HFF-Myc (cell line): Measurements from ENCODE around the gene MYH7B.

Experiments used
- DNase-seq: peaks from one replicate; pipeline ENCODE4 v3.0.0-alpha.2; 2011; ENCODE audit warnings: low read depth; ENCODE audit errors: extremely low read depth
- H3K4me3 ChIP-seq: replicated peaks from 2 replicates; pipeline ENCODE4 v1.5.1; 2011; ENCODE audit warnings: low read depth, mild to moderate bottlenecking, control low read depth, low read length
- CTCF ChIP-seq: IDR thresholded peaks from 2 replicates; pipeline ENCODE4 v1.5.1; 2012; ENCODE audit warnings: mild to moderate bottlenecking, low read depth, low read length, control low read depth; ENCODE audit errors: missing control alignments

The MYH7B gene

GRCh38 chr20:34990231-34990630 lies 34.6 kb downstream of the MYH7B start:
- no peak for DNase-seq
- no peak for TF ChIP-seq CTCF
- no peak overlapping the region for H3K4me3 ChIP-seq

DNA sequence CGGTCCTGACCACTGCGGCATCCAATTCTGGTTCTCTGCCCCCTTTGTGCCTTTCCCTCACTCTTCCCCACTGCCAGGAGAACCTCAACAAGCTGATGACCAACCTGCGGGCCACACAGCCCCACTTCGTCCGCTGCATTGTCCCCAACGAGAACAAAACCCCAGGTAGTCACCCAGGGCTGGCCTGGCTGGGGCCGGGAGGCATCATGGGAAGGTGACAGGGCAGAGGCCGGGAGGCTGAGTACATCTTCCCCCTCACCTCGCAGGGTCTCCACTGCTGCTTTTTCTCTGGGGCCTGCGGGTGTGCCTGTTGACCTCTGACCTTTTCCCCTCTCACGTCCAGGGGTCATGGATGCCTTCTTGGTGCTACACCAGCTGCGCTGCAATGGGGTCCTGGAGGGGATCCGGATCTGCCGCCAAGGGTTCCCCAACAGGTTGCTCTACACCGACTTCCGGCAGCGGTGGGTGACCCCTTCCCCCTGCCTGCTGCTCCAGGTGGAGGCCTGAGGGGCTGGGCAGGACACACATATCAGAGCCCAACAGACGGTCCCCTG lies 35.1 kb downstream of the MYH7B start:
- DNase-seq, result no peak
- TF ChIP-seq CTCF, result no peak

GRCh38 chr20:34992751-34993417 lies 37.2 kb downstream of the MYH7B start:
- DNase-seq, result no peak
- H3K4me3 ChIP-seq, result no peak overlapping the region
- TF ChIP-seq CTCF, result no peak

More for the DNA sequence above, 35.1 kb downstream of the MYH7B start:
- H3K4me3 ChIP-seq, result no peak overlapping the region

GRCh38 chr20:34993941-34994508 lies 38.4 kb downstream of the MYH7B start:
- H3K4me3 ChIP-seq, result no peak overlapping the region
- no peak for TF ChIP-seq CTCF
- no peak for DNase-seq

- no peak for TF ChIP-seq CTCF
- DNase-seq, result no peak
- no peak overlapping the region for H3K4me3 ChIP-seq
Measured at GRCh38 chr20:34994509-34995131, 39.0 kb downstream of the MYH7B start.

GRCh38 chr20:34995192-34995591 lies 39.5 kb downstream of the MYH7B start:
- no peak for DNase-seq
- no peak overlapping the region for H3K4me3 ChIP-seq
- no peak for TF ChIP-seq CTCF
